ENCODE results near the gene KRTAP10-3.
"Not testable (repeated sequence)": the region's sequence is repeated elsewhere in the genome, so short reads cannot be mapped to it uniquely, and the experiment has no call there.

KRTAP10-3 gene

GRCh38 chr21:44571296-44571695, 12.7 kb upstream of the KRTAP10-3 start:
- DNase-seq (ENCODE audit: low spot score) = no peak

GRCh38 chr21:44569861-44570517, 11.4 kb upstream of the KRTAP10-3 start:
- no peak for DNase-seq (ENCODE audit: low spot score)

- no peak for DNase-seq (ENCODE audit: low spot score)
These were observed 10.3 kb upstream of the KRTAP10-3 start for GRCh38 chr21:44568667-44569556.

GRCh38 chr21:44568261-44568660, 9.7 kb upstream of the KRTAP10-3 start:
- no peak for DNase-seq (ENCODE audit: low spot score)

- no peak for DNase-seq (ENCODE audit: low spot score)
These were observed 9.0 kb upstream of the KRTAP10-3 start for GRCh38 chr21:44567481-44568171.

GRCh38 chr21:44566403-44566802, 7.8 kb upstream of the KRTAP10-3 start:
- no peak for DNase-seq (ENCODE audit: low spot score)

GRCh38 chr21:44564886-44565598, 6.4 kb upstream of the KRTAP10-3 start:
- DNase-seq (ENCODE audit: low spot score) = no peak

- no peak for DNase-seq (ENCODE audit: low spot score)
These were observed 5.5 kb upstream of the KRTAP10-3 start for GRCh38 chr21:44564099-44564498.

- not testable (repeated sequence) for DNase-seq (ENCODE audit: low spot score)
These were observed 293 bp downstream of the KRTAP10-3 start for GRCh38 chr21:44558329-44558675.

GRCh38 chr21:44557491-44558328, 885 bp downstream of the KRTAP10-3 start:
- no peak for DNase-seq (ENCODE audit: low spot score)

GRCh38 chr21:44556879-44557278, 1.7 kb downstream of the KRTAP10-3 start:
- no peak for DNase-seq (ENCODE audit: low spot score)

GRCh38 chr21:44555200-44555875, 3.3 kb downstream of the KRTAP10-3 start:
- no peak for DNase-seq (ENCODE audit: low spot score)

- no peak for DNase-seq (ENCODE audit: low spot score)
These were observed 5.9 kb downstream of the KRTAP10-3 start for GRCh38 chr21:44552681-44553080.

GRCh38 chr21:44552136-44552535, 6.5 kb downstream of the KRTAP10-3 start:
- DNase-seq (ENCODE audit: low spot score) = no peak

- no peak for DNase-seq (ENCODE audit: low spot score)
These were observed 7.1 kb downstream of the KRTAP10-3 start, which contains the start of gene KRTAP10-2 for GRCh38 chr21:44551340-44551961. KRTAP10-2 (minus strand) TSS chr21:44551505; CDS start chr21:44551458, 47 bp downstream.

- no peak for DNase-seq (ENCODE audit: low spot score)
These were observed 7.8 kb downstream of the KRTAP10-3 start for GRCh38 chr21:44550807-44551206.

GRCh38 chr21:44550285-44550684, 8.3 kb downstream of the KRTAP10-3 start:
- DNase-seq (ENCODE audit: low spot score) = not testable (repeated sequence)

- DNase-seq (ENCODE audit: low spot score) = no peak
These were observed 8.9 kb downstream of the KRTAP10-3 start for GRCh38 chr21:44549525-44550211.

GRCh38 chr21:44548922-44549321, 9.7 kb downstream of the KRTAP10-3 start:
- DNase-seq (ENCODE audit: low spot score) = no peak
